Measurements from ENCODE around the gene GFI1. TPM values are rescaled to one million over a fixed set of nuclear protein-coding genes. Genes with fewer than 3 reads are reported as not detected.

The GFI1 gene
- total and polyA plus RNA-seq, 2 experiments from 2014 or later = 0.21 TPM; not detected in 1

- no peak for TF ChIP-seq JUNB (IDR thresholded peaks at IDR 0.05; ENCODE audit: unreplicated experiment)
- no peak for TF ChIP-seq CREB1 (CRISPR knock-in tag; IDR thresholded peaks at IDR 0.05; ENCODE audit: low read depth)
- no peak for TF ChIP-seq STAT1 (IDR thresholded peaks at IDR 0.05; ENCODE audit: unreplicated experiment)
- TF ChIP-seq ZNF114 (CRISPR knock-in tag; IDR thresholded peaks at IDR 0.05) = no peak
- no peak for TF ChIP-seq POLR2AphosphoS5 (IDR thresholded peaks at IDR 0.05; ENCODE audit: low read depth)
- TF ChIP-seq EZH2phosphoT487 (IDR thresholded peaks at IDR 0.05; ENCODE audit: unreplicated experiment) = no peak
- TF ChIP-seq ZNF331 (CRISPR knock-in tag; IDR thresholded peaks at IDR 0.05; ENCODE audit: low read depth) = no peak
- TF ChIP-seq REST (IDR thresholded peaks at IDR 0.05; ENCODE audit: unreplicated experiment) = no peak
These were observed 21.5 kb downstream of the GFI1 start (continued) for GRCh38 chr1:92465256-92465647.

GRCh38 chr1:92464588-92465255 is 22.0 kb downstream of the GFI1 start:
- H4K20me1 ChIP-seq (replicated peaks; ENCODE audit: insufficient read depth) = no peaks in the 10 kb centered on the region
- no peaks in the 10 kb centered on the region for H3K79me2 ChIP-seq (replicated peaks; ENCODE audit: insufficient read depth)
- no peaks in the 10 kb centered on the region for H3F3A ChIP-seq (replicated peaks; ENCODE audit: low read depth)
- H3K4me1 ChIP-seq (ENCODE audit: insufficient read depth) = no peaks in the 10 kb centered on the region
- H3K36me3 ChIP-seq (ENCODE audit: insufficient read depth) = no peaks in the 10 kb centered on the region
- Mint-ChIP-seq H3K9me3 (no peaks in the 10 kb centered on the region), H3K4me3 (no peak overlapping the region), H3K27me3 (ENCODE audit: insufficient read depth, low read depth, poor library complexity) (peaks cover 2% of the 10 kb centered on the region), H3K4me1 (no peaks in the 10 kb centered on the region), H3K36me3 (ENCODE audit: low read depth) (no peaks in the 10 kb centered on the region), H3K27ac (no peak overlapping the region)
- H3K9me2 ChIP-seq (ENCODE audit: insufficient read depth) = no peaks in the 10 kb centered on the region
- no peak overlapping the region for H3K4me2 ChIP-seq
- DNase-seq (ENCODE audit: low spot score) (no peak), ATAC-seq (no peak)
- H3K27me3 ChIP-seq (ENCODE audit: insufficient read depth) = no peaks in the 10 kb centered on the region
- no peak overlapping the region for H3K4me3 ChIP-seq
- no peak overlapping the region for H3K27ac ChIP-seq (ENCODE audit: low read depth)
- H2AFZ ChIP-seq = no peak overlapping the region
- TF ChIP-seq CREB1 (CRISPR knock-in tag; IDR thresholded peaks at IDR 0.05; ENCODE audit: low read depth) (no peak), EZH2phosphoT487 (IDR thresholded peaks at IDR 0.05; ENCODE audit: unreplicated experiment) (no peak), NANOG (IDR thresholded peaks at IDR 0.05; ENCODE audit: borderline replicate concordance) (no peak), STAT1 (IDR thresholded peaks at IDR 0.05; ENCODE audit: unreplicated experiment) (no peak), CTCF (conservative IDR thresholded peaks at IDR 0.05; ENCODE audit: low read depth in 2 of 2) (no peak), ZNF462 (CRISPR knock-in tag; IDR thresholded peaks at IDR 0.05) (no peak), POLR2AphosphoS5 (IDR thresholded peaks at IDR 0.05; ENCODE audit: low read depth) (no peak), ZNF114 (CRISPR knock-in tag; IDR thresholded peaks at IDR 0.05) (no peak), ZNF331 (CRISPR knock-in tag; IDR thresholded peaks at IDR 0.05; ENCODE audit: low read depth) (no peak), EZH2 (IDR thresholded peaks at IDR 0.05; ENCODE audit: low read depth, unreplicated experiment) (no peak)
